SK-N-SH (cell line): Measurements from ENCODE around the gene KLRC1. TPM values are rescaled to one million over a fixed set of nuclear protein-coding genes. Genes with fewer than 3 reads are reported as not detected.

ENCODE experiments used
- CTCF ChIA-PET: fragments of 300-600, 350-600 bp; formaldehyde crosslinking; extraction: SDS; loops from one replicate; lab custom pipeline; 2021; lab: Yijun Ruan, JAX
- POLR2A ChIA-PET: fragments of 350-600 bp; sonication (Branson Sonifier 250); formaldehyde crosslinking; extraction: SDS; loops from one replicate; lab custom pipeline; 2020; ENCODE audit warnings: antibody characterized with exemption, inconsistent platforms; lab: Yijun Ruan, JAX
- DNase-seq: peaks from one replicate; pipeline ENCODE4 v3.0.0; 2012
- H2AFZ ChIP-seq: fragments of 200-600 bp; sonication (generic); 2 replicates; pipeline ENCODE4 v1.8.1; 2016; ENCODE audit warnings: antibody characterized with exemption, mild to moderate bottlenecking, low read depth
- H3F3A ChIP-seq: fragments of 200-600 bp; sonication (generic); replicated peaks from 2 replicates; pipeline ENCODE3; 2016; ENCODE audit warnings: antibody characterized with exemption, mild to moderate bottlenecking; ENCODE audit not compliant: insufficient read depth
- H3K27ac ChIP-seq, 2 experiments: fragments of 200-500 bp in 1 of 2; fragments of 200-600 bp in 1 of 2; sonication (Bioruptor generic) in 1 of 2; sonication (generic), shearing (Covaris generic) in 1 of 2; 2 replicates each; pipeline versions ENCODE4 v1.5.1 to v1.6.1; 2014 to 2016; ENCODE audit warnings: low read depth in 2 of 2, inconsistent platforms in 1 of 2, low read length in 1 of 2, mild to moderate bottlenecking in 1 of 2, mixed read lengths in 1 of 2
- H3K27me3 ChIP-seq: fragments of 200-600 bp; sonication (generic), shearing (Covaris generic); 2 replicates; pipeline ENCODE4 v1.6.1; 2016; ENCODE audit warnings: mixed run types; ENCODE audit not compliant: insufficient read depth
- H3K36me3 ChIP-seq, 2 experiments: fragments of 200-500 bp in 1 of 2; fragments of 200-600 bp in 1 of 2; sonication (Bioruptor generic) in 1 of 2; sonication (generic) in 1 of 2; replicated peaks in 1 of 2; 2 replicates each; pipeline versions ENCODE3 to v1.5.1; 2014 to 2016; ENCODE audit warnings: low read length in 1 of 2, mild to moderate bottlenecking in 1 of 2; ENCODE audit not compliant: insufficient read depth in 2 of 2, control insufficient read depth in 1 of 2
- H3K4me1 ChIP-seq, 2 experiments: fragments of 200-500 bp in 1 of 2; fragments of 200-600 bp in 1 of 2; sonication (Bioruptor generic) in 1 of 2; sonication (generic), shearing (Covaris generic) in 1 of 2; 2 replicates each; pipeline versions ENCODE4 v1.5.1 to v1.6.1; 2014 to 2016; ENCODE audit warnings: low read depth in 1 of 2, low read length in 1 of 2, mixed run types in 1 of 2; ENCODE audit not compliant: insufficient read depth in 2 of 2, control insufficient read depth in 1 of 2
- H3K4me2 ChIP-seq: fragments of 200-600 bp; sonication (generic), shearing (Covaris generic); 2 replicates; pipeline ENCODE4 v1.6.1; 2017; ENCODE audit warnings: mixed run types
- H3K4me3 ChIP-seq, 2 experiments: fragments of 200-500 bp in 1 of 2; fragments of 200-600 bp in 1 of 2; sonication (Bioruptor generic) in 1 of 2; sonication (generic), shearing (Covaris generic) in 1 of 2; 2 replicates each; pipeline versions ENCODE4 v1.5.1 to v1.8.1; 2014 to 2016; ENCODE audit warnings: low read depth in 2 of 2, inconsistent platforms in 1 of 2, low read length in 1 of 2, mild to moderate bottlenecking in 1 of 2, mixed read lengths in 1 of 2, moderate library complexity in 1 of 2
- H3K79me2 ChIP-seq: fragments of 200-600 bp; sonication (generic); 2 replicates; pipeline ENCODE4 v1.8.1; 2017; ENCODE audit warnings: mild to moderate bottlenecking; ENCODE audit not compliant: insufficient read depth
- H3K9ac ChIP-seq: fragments of 200-600 bp; sonication (generic); 2 replicates; pipeline ENCODE4 v1.6.1; 2017; ENCODE audit warnings: mixed run types
- H3K9me2 ChIP-seq: fragments of 200-600 bp; sonication (generic); 2 replicates; pipeline ENCODE4 v1.6.1; 2017; ENCODE audit warnings: mixed run types
- H3K9me3 ChIP-seq: fragments of 200-600 bp; sonication (generic); 2 replicates; pipeline ENCODE4 v1.6.1; 2017; ENCODE audit warnings: mixed run types, mild to moderate bottlenecking, moderate library complexity
- H4K20me1 ChIP-seq: fragments of 200-600 bp; sonication (generic); 2 replicates; pipeline ENCODE4 v1.6.1; 2017; ENCODE audit warnings: mild to moderate bottlenecking, mixed run types; ENCODE audit not compliant: insufficient read depth
- FOSL2 ChIP-seq: IDR thresholded peaks from 2 replicates; pipeline ENCODE4 v1.4.0; 2012; ENCODE audit warnings: low read depth, mild to moderate bottlenecking, moderate library complexity, borderline replicate concordance
- FOXM1 ChIP-seq: IDR thresholded peaks from 2 replicates; pipeline ENCODE4 v1.4.0; 2012; ENCODE audit warnings: low read depth, mild to moderate bottlenecking
- GABPA ChIP-seq: IDR thresholded peaks from 2 replicates; pipeline ENCODE4 v1.4.0; 2012; ENCODE audit warnings: low read depth, mild to moderate bottlenecking
- GATA2 ChIP-seq: sonication (generic); formaldehyde crosslinking; IDR thresholded peaks from 2 replicates; pipeline ENCODE4 v1.5.0; 2020; ENCODE audit warnings: mild to moderate bottlenecking, missing genetic modification reagents
- JUND ChIP-seq: IDR thresholded peaks from 2 replicates; pipeline ENCODE4 v1.4.0; 2012
- MEF2A ChIP-seq: IDR thresholded peaks from 2 replicates; pipeline ENCODE4 v1.4.0; 2012; ENCODE audit warnings: low read depth, borderline replicate concordance
- MXI1 ChIP-seq: IDR thresholded peaks from 2 replicates; pipeline ENCODE4 v1.6.1; 2012; ENCODE audit warnings: mild to moderate bottlenecking, low read depth, low read length, improper control_type of control experiment
- NRF1 ChIP-seq: IDR thresholded peaks from 2 replicates; pipeline ENCODE4 v1.6.1; 2012; ENCODE audit warnings: low read depth, mild to moderate bottlenecking, low read length
- PBX3 ChIP-seq: IDR thresholded peaks from 2 replicates; pipeline ENCODE4; 2012
- RAD21 ChIP-seq: IDR thresholded peaks from 2 replicates; pipeline ENCODE4 v1.6.1; 2012; ENCODE audit warnings: mild to moderate bottlenecking, low read length
- RCOR1 ChIP-seq: fragments of 150-350 bp; IDR thresholded peaks from 2 replicates; pipeline ENCODE4 v1.6.1; 2017; ENCODE audit warnings: antibody characterized with exemption, low read length
- TAF1 ChIP-seq: IDR thresholded peaks from 2 replicates; pipeline ENCODE4 v1.6.1; 2012; ENCODE audit warnings: low read depth, mild to moderate bottlenecking, low read length, moderate library complexity, borderline replicate concordance
- USF1 ChIP-seq: IDR thresholded peaks from 2 replicates; pipeline ENCODE4 v1.4.0; 2012; ENCODE audit warnings: low read depth, borderline replicate concordance
- WGBS: methylation state at CpG from one replicate; pipeline ENCODE4 v1.1.6; 2017; ENCODE audit warnings: low lambda C conversion rate; 5-methylcytosine and 5-hydroxymethylcytosine counted together
- polyA plus RNA-seq, 3 experiments: library from polyadenylated mRNA; depleted of rRNA; stranded (reverse); fragments of >200 nt; gene quantifications; 2 replicates each; pipeline ENCODE4 v1.2.3, GENCODE V29; 2012
- TF ChIP-seq, protein P1 (sequence below): fragments of 150-350 bp; IDR thresholded peaks from 2 replicates; pipeline ENCODE4 v1.6.1; 2017; ENCODE audit warnings: antibody characterized with exemption, low read length, low read depth, borderline replicate concordance

The KLRC1 gene
- polyA plus RNA-seq, 1 of the 3 experiments (the other 2 are of a cell fraction): not detected

GRCh38 chr12:10406725-10407124 lies 46.5 kb downstream of the KLRC1 start (continued):
- TF ChIP-seq PBX3: no peak
- TF ChIP-seq MXI1: no peak
- no peak for TF ChIP-seq GATA2 (CRISPR knock-in tag)

GRCh38 chr12:10405294-10405693 lies 47.9 kb downstream of the KLRC1 start:
- H3K9me3 ChIP-seq: no peaks in the 10 kb centered on the region
- CTCF ChIA-PET: interaction anchor here (0.8 kb wide), 1 partner anchor 10 kb away, joined by 3 read pairs; no protein-coding TSS in a partner anchor
- TF ChIP-seq, protein P1, sequence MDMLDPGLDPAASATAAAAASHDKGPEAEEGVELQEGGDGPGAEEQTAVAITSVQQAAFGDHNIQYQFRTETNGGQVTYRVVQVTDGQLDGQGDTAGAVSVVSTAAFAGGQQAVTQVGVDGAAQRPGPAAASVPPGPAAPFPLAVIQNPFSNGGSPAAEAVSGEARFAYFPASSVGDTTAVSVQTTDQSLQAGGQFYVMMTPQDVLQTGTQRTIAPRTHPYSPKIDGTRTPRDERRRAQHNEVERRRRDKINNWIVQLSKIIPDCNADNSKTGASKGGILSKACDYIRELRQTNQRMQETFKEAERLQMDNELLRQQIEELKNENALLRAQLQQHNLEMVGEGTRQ: no peak
- TF ChIP-seq MXI1 (no peak), RCOR1 (no peak), FOXM1 (no peak), MEF2A (no peak), USF1 (no peak), NRF1 (no peak)
- no peak overlapping the region for H3K4me3 ChIP-seq
- no peak for DNase-seq
- H3K27me3 ChIP-seq: no peaks in the 10 kb centered on the region; the same call in 1 of the 2 replicates
- no peak overlapping the region for H2AFZ ChIP-seq
- no peak overlapping the region for H3K27ac ChIP-seq
- H3F3A ChIP-seq: no peaks in the 10 kb centered on the region
- no peaks in the 10 kb centered on the region for H3K4me1 ChIP-seq
- H4K20me1 ChIP-seq: no peaks in the 10 kb centered on the region
- no peaks in the 10 kb centered on the region for H3K79me2 ChIP-seq
- POLR2A ChIA-PET: no interaction called here
- no peaks in the 10 kb centered on the region for H3K9me2 ChIP-seq
- WGBS: 23% methylated on average over 5 of the region's 5 CpGs
- H3K36me3 ChIP-seq: no peaks in the 10 kb centered on the region
- H3K9ac ChIP-seq: no peak overlapping the region
- H3K4me2 ChIP-seq: no peak overlapping the region

DNA sequence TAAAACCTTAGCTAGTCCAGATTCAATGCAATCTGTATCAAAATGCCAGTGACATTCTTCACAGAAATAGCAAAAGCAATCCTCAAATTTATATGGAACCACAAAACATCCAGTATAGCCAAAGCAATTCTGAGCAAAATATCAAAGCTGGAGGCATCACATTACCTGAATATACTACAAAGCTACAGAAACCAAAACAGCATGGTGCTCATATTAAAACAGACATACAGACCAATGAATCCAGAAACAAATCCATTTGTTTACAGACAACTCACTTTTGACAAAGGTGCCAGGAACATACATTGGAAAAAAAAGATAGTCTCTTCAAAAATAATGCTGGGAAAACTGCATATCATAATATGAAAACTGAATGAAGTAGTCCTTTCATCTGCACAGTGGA lies 48.4 kb downstream of the KLRC1 start:
- POLR2A ChIA-PET: no interaction called here
- Histone ChIP-seq H4K20me1 (no peaks in the 10 kb centered on the region), H3K9me3 (no peaks in the 10 kb centered on the region), H2AFZ (no peak overlapping the region), H3K4me2 (no peak overlapping the region)
- TF ChIP-seq GABPA (no peak), NRF1 (no peak), JUND (no peak), FOXM1 (no peak), FOSL2 (no peak), MEF2A (no peak), TAF1 (no peak), RAD21 (no peak), GATA2 (CRISPR knock-in tag) (no peak)
- TF ChIP-seq, protein P1: no peak
- TF ChIP-seq, all 33 proteins: peak for 0
- CTCF ChIA-PET: interaction anchor here (0.8 kb wide), 1 partner anchor 10 kb away, joined by 3 read pairs; no protein-coding TSS in a partner anchor
- Histone ChIP-seq H3K9ac (no peak overlapping the region), H3K79me2 (no peaks in the 10 kb centered on the region), H3K27me3 (no peaks in the 10 kb centered on the region; the same call in 1 of the 2 replicates), H3F3A (no peaks in the 10 kb centered on the region), H3K36me3 (no peaks in the 10 kb centered on the region), H3K4me3 (no peak overlapping the region), H3K27ac (no peak overlapping the region), H3K4me1 (no peaks in the 10 kb centered on the region), H3K9me2 (no peaks in the 10 kb centered on the region)
- no peak for DNase-seq
